Sigmoid colon (tissue), 4 donors: ENCODE results near the gene POLE.

Experiments used
- CTCF ChIP-seq, 4 experiments: fragments of 450-650 bp in 3 of 4; fragments of 200-600 bp in 1 of 4; IDR thresholded peaks; one replicate each; pipeline ENCODE4 v1.5.1; 2016 to 2019; ENCODE audit warnings: antibody characterized with exemption in 4 of 4, mild to moderate bottlenecking in 3 of 4, moderate library complexity in 2 of 4
- POLR2A ChIP-seq, 2 donors: fragments of 450-650 bp; IDR thresholded peaks; one replicate each; pipeline ENCODE4 v1.6.1; 2016; ENCODE audit warnings: antibody characterized with exemption in 2 of 2, mild to moderate bottlenecking in 2 of 2, moderate library complexity in 2 of 2
- POLR2AphosphoS5 ChIP-seq, 4 donors: sonication (generic); formaldehyde crosslinking; IDR thresholded peaks; one replicate each; pipeline ENCODE4 v1.6.1; 2017; ENCODE audit warnings: antibody characterized with exemption in 4 of 4

- TF ChIP-seq POLR2A (IDR thresholded peaks at IDR 0.05), result no peak
- no peak for TF ChIP-seq POLR2AphosphoS5 (IDR thresholded peaks at IDR 0.05)
- no peak for TF ChIP-seq CTCF (IDR thresholded peaks at IDR 0.05)
Measured at GRCh38 chr12:132577191-132577920, 109.8 kb downstream of the POLE start.
